ENCODE measurements around the gene CD99L2. TPM values are rescaled to one million over a fixed set of nuclear protein-coding genes. Genes with fewer than 3 reads are reported as not detected.

CD99L2 gene, protein sequence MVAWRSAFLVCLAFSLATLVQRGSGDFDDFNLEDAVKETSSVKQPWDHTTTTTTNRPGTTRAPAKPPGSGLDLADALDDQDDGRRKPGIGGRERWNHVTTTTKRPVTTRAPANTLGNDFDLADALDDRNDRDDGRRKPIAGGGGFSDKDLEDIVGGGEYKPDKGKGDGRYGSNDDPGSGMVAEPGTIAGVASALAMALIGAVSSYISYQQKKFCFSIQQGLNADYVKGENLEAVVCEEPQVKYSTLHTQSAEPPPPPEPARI
- 10 to 100 TPM; 12.3 to 22.4 (median 16.5) TPM for total RNA-seq

DNA sequence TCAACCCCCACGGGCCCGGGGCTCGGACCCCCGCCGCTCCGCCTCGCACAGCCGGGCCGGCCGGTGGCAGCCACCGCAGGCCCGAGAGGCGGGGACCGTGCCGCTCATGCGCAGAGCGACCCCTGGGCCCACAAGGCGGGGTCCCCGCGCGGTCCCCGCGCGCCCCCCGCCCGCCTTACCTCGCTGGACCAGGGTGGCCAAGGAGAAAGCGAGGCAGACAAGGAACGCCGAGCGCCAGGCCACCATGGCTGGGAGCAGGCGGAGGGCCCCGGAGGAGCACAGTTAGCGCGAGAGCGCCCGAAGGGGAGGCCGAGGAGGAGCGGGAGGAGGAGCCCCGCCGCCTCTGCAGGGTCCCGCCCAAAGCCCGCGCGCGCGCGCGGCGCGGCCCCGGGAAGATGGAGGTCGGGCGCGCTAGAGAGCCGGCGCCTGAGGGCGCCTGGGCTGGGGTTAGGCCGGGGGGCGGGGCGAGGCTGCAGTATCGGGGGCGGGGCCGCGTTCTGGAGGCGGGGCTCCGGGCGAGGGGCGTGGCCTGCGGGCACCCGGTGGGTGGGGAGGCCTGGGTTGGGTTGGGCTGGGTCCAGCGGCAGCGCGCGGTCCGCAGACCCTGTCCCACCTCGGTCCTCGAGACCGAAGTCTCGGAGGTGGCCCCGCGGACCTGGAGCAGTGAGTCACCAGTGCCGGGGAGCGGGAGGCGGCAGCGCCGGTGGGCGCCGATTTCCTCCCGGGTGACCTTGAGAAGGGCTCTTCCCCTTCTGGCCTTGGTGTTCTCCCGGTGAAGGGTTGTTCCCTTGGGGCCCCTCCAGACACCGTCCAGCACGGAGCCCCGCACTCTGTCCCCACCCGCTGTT, at the start of gene CD99L2:
Gene CD99L2, minus strand, starts transcription at position 326 of the 848 bp plus-strand sequence. Its CDS starts 80 bp downstream, at position 246.
- intact Hi-C loops (cut with DNase I; ENCODE audit: low total_unique reads) = no loop called here
- TF ChIP-seq EP300 (IDR thresholded peaks at IDR 0.05; ENCODE audit: low read depth) = no peak
- peak; percentile 67 for TF ChIP-seq POLR2A (IDR thresholded peaks at IDR 0.05)
- peak; percentile 35 to 77 (median 52) for TF ChIP-seq POLR2AphosphoS5 (IDR thresholded peaks at IDR 0.05)
- TF ChIP-seq, protein P1, sequence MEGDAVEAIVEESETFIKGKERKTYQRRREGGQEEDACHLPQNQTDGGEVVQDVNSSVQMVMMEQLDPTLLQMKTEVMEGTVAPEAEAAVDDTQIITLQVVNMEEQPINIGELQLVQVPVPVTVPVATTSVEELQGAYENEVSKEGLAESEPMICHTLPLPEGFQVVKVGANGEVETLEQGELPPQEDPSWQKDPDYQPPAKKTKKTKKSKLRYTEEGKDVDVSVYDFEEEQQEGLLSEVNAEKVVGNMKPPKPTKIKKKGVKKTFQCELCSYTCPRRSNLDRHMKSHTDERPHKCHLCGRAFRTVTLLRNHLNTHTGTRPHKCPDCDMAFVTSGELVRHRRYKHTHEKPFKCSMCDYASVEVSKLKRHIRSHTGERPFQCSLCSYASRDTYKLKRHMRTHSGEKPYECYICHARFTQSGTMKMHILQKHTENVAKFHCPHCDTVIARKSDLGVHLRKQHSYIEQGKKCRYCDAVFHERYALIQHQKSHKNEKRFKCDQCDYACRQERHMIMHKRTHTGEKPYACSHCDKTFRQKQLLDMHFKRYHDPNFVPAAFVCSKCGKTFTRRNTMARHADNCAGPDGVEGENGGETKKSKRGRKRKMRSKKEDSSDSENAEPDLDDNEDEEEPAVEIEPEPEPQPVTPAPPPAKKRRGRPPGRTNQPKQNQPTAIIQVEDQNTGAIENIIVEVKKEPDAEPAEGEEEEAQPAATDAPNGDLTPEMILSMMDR (IDR thresholded peaks at IDR 0.05) = no peak
- peak within 1 kb of the TSS; percentile 77 to 89 (median 84) for H3K27ac ChIP-seq
- peak; percentile 93 for DNase-seq
- H3K4me3 ChIP-seq = peak within 1 kb of the TSS; percentile 53 to 77 (median 65)
- 64% methylated on average over 41 of the region's 95 CpGs; no CpG with 5 or more reads in 1 of the 2 donors for WGBS, 2 donors (ENCODE audit: low coverage in 1 of 2)
- H3K9me3 ChIP-seq = no peaks in the 10 kb centered on the region
- H3K27me3 ChIP-seq = no peaks in the 10 kb centered on the region
- in situ Hi-C loops (cut with MboI; ENCODE audit: low pct_ligation_motif_present in 1 of 4, low pct_unique_long_range_greater_than_20kb in 1 of 4, low sequenced_read_pairs in 3 of 4) = loop anchor here in 1 of 4 donors (5.0 kb wide), 1 partner anchor 94 kb away; no protein-coding TSS in a partner anchor
- H3K4me1 ChIP-seq = no peaks in the 10 kb centered on the region
- H3K36me3 ChIP-seq = no peaks in the 10 kb centered on the region

DNA sequence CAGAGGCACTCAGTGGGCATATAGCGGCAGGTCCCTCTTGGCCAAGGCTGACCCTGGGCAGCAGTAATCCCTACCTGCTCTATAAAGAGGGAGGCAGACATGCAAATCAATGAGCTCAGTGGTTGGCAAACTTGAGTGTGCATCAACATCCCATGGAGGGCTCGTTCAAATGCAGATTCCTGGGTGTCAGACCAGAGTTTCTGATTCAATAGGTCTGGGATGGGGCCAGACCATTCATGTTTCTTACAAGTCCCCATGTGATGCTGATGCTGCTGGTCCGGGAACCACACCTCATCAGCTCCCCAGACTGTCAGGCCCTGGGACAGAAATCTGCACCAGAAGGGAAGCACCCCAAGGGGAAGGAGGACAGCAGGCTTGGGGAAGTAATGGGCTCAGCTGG, 45.8 kb upstream of the CD99L2 start:
- H3K4me1 ChIP-seq = no peaks in the 10 kb centered on the region
- intact Hi-C loops (cut with DNase I; ENCODE audit: low total_unique reads) = no loop called here
- TF ChIP-seq EP300 (IDR thresholded peaks at IDR 0.05; ENCODE audit: low read depth) = no peak
- no peak for TF ChIP-seq POLR2A (IDR thresholded peaks at IDR 0.05)
- TF ChIP-seq POLR2AphosphoS5 (IDR thresholded peaks at IDR 0.05) = no peak
- TF ChIP-seq, protein P1 (IDR thresholded peaks at IDR 0.05) = no peak
- H3K27ac ChIP-seq = no peak overlapping the region
- H3K4me3 ChIP-seq = no peak overlapping the region
- in situ Hi-C loops (cut with MboI; ENCODE audit: low pct_ligation_motif_present in 1 of 4, low pct_unique_long_range_greater_than_20kb in 1 of 4, low sequenced_read_pairs in 3 of 4) = no loop called here
- H3K27me3 ChIP-seq = no peaks in the 10 kb centered on the region
- no peak for DNase-seq
- 85% methylated on average over 3 of the region's 3 CpGs; no CpG with 5 or more reads in 1 of the 2 donors for WGBS, 2 donors (ENCODE audit: low coverage in 1 of 2)
- H3K9me3 ChIP-seq = no peaks in the 10 kb centered on the region
- no peaks in the 10 kb centered on the region for H3K36me3 ChIP-seq

DNA sequence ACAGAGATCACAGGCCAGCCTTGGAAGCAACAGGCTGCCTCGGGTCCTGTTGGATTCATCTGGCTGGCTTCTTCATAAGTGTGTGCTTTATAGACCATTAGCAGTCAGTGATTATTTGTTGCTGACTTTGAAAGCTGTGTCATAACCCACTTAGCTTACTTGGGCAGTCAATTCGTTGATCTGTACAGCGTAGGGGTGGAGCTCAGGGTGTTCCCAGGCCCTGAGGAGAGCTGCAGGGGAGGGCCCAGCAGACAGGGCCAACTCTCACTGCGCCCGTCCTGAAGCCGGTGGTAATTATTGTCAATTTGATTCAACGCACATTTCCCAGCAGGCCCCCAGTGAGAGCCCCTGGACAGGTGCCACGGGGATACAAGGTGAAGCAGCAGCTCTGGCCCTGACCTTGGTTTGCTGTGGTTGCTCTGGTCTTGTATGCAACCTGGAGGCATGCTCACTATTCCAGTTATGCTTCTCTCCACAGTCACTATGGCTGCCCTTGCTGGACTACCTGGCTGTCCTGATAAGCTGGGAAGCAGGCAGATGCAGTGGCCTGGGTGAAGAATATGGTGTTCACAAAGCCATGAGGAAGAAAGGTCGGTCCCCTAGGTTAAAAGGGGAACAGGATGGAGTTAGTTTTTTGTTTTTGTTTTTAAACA, 44.6 kb upstream of the CD99L2 start:
- TF ChIP-seq, protein P1 (IDR thresholded peaks at IDR 0.05) = no peak
- TF ChIP-seq POLR2AphosphoS5 (IDR thresholded peaks at IDR 0.05) (no peak), EP300 (IDR thresholded peaks at IDR 0.05; ENCODE audit: low read depth) (no peak), POLR2A (IDR thresholded peaks at IDR 0.05) (no peak)
- no peaks in the 10 kb centered on the region for H3K36me3 ChIP-seq
- H3K4me1 ChIP-seq = no peaks in the 10 kb centered on the region
- peak; percentile 33 for DNase-seq
- no peak overlapping the region for H3K4me3 ChIP-seq
- in situ Hi-C loops (cut with MboI; ENCODE audit: low pct_ligation_motif_present in 1 of 4, low pct_unique_long_range_greater_than_20kb in 1 of 4, low sequenced_read_pairs in 3 of 4) (no loop called here), intact Hi-C loops (cut with DNase I; ENCODE audit: low total_unique reads) (no loop called here)
- H3K27ac ChIP-seq = no peak overlapping the region
- H3K9me3 ChIP-seq = no peaks in the 10 kb centered on the region
- WGBS, 2 donors (ENCODE audit: low coverage in 1 of 2) = 71% methylated on average over 9 of the region's 9 CpGs; no CpG with 5 or more reads in 1 of the 2 donors
- no peaks in the 10 kb centered on the region for H3K27me3 ChIP-seq

DNA sequence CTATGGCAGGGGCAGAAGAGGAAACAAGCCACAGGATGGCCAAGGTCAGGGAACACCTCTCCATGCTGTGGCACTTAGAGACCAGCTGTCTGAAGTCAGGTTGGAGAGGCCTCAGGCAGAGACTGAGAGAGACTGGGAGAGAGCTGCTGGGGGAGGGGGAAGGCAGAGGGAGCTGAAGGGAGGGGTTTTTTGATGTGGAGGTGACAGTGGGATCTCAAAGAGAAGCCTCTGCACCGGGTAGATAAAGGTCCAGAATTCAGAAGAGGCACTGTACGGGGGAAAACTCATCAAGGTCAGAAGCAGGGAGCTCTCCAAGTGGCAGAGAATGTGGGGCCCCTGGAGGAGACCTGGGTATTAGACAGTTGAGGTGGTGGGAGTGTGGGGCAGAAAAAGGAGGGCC, 43.1 kb upstream of the CD99L2 start:
- no peak for TF ChIP-seq EP300 (IDR thresholded peaks at IDR 0.05; ENCODE audit: low read depth)
- TF ChIP-seq, protein P1 (IDR thresholded peaks at IDR 0.05) = no peak
- TF ChIP-seq POLR2AphosphoS5 (IDR thresholded peaks at IDR 0.05) = no peak
- TF ChIP-seq POLR2A (IDR thresholded peaks at IDR 0.05) = no peak
- in situ Hi-C loops (cut with MboI; ENCODE audit: low pct_ligation_motif_present in 1 of 4, low pct_unique_long_range_greater_than_20kb in 1 of 4, low sequenced_read_pairs in 3 of 4) = no loop called here
- intact Hi-C loops (cut with DNase I; ENCODE audit: low total_unique reads) = no loop called here
- 53% methylated on average over 2 of the region's 2 CpGs; no CpG with 5 or more reads in 1 of the 2 donors for WGBS, 2 donors (ENCODE audit: low coverage in 1 of 2)
- H3K27me3 ChIP-seq = no peaks in the 10 kb centered on the region
- H3K27ac ChIP-seq = no peak overlapping the region
- no peak for DNase-seq
- H3K36me3 ChIP-seq = no peaks in the 10 kb centered on the region
- no peak overlapping the region for H3K4me3 ChIP-seq
- H3K4me1 ChIP-seq = no peaks in the 10 kb centered on the region
- H3K9me3 ChIP-seq = no peaks in the 10 kb centered on the region
